HG03521 (cell line): ENCODE measurements around the gene RACK1.
"Not testable (repeated sequence)": the region's sequence is repeated elsewhere in the genome, so short reads cannot be mapped to it uniquely, and the experiment has no call there.

Experiments
- ATAC-seq: cut with Tn5 transposase; IDR thresholded peaks from one replicate; pipeline ENCODE4 v1.9.1; 2021; ENCODE audit warnings: mild to moderate bottlenecking, moderate library complexity; ENCODE audit not compliant: unreplicated experiment

Gene RACK1

GRCh38 chr5:181217111-181217802 lies 26.4 kb downstream of the RACK1 start:
- no peak for ATAC-seq

- no peak for ATAC-seq
Measured at GRCh38 chr5:181215997-181216989, 27.4 kb downstream of the RACK1 start.

GRCh38 chr5:181214249-181214648 lies 29.5 kb downstream of the RACK1 start:
- not testable (repeated sequence) for ATAC-seq

GRCh38 chr5:181212934-181213333 lies 30.8 kb downstream of the RACK1 start:
- ATAC-seq = no peak

GRCh38 chr5:181212080-181212479 lies 31.6 kb downstream of the RACK1 start:
- no peak for ATAC-seq

- ATAC-seq = no peak
Measured at GRCh38 chr5:181211208-181211607, 32.5 kb downstream of the RACK1 start.

- not testable (repeated sequence) for ATAC-seq
Measured at GRCh38 chr5:181210698-181211097, 33.0 kb downstream of the RACK1 start.

GRCh38 chr5:181210148-181210547 lies 33.6 kb downstream of the RACK1 start:
- ATAC-seq = not testable (repeated sequence)

GRCh38 chr5:181209006-181209405 lies 34.7 kb downstream of the RACK1 start:
- not testable (repeated sequence) for ATAC-seq

GRCh38 chr5:181207960-181208253 lies 35.8 kb downstream of the RACK1 start:
- ATAC-seq = no peak

GRCh38 chr5:181207214-181207959 lies 36.3 kb downstream of the RACK1 start:
- ATAC-seq = no peak

GRCh38 chr5:181205761-181206649 lies 37.7 kb downstream of the RACK1 start:
- no peak for ATAC-seq

GRCh38 chr5:181204826-181205760 lies 38.6 kb downstream of the RACK1 start, which contains the start of gene TRIM7:
TSS of gene TRIM7 (minus strand) at chr5:181205196. CDS start at chr5:181205110, 86 bp downstream.
- no peak for ATAC-seq

- ATAC-seq = no peak
Measured at GRCh38 chr5:181204113-181204825, 39.4 kb downstream of the RACK1 start.

GRCh38 chr5:181203777-181204112 lies 40.0 kb downstream of the RACK1 start:
- ATAC-seq = no peak

- ATAC-seq = no peak
Measured at GRCh38 chr5:181203093-181203711, 40.5 kb downstream of the RACK1 start.

- no peak for ATAC-seq
Measured at GRCh38 chr5:181200816-181201215, 42.9 kb downstream of the RACK1 start.
